Astrocyte of the cerebellum (primary cell): Measurements from ENCODE around the gene EPHA7.

Experiments used
- DNase-seq: peaks from one replicate; pipeline ENCODE4 v3.0.0-alpha.2; 2011; ENCODE audit warnings: low read depth
- H3K4me3 ChIP-seq: 2 replicates; pipeline ENCODE4 v1.5.1; 2011; ENCODE audit warnings: mild to moderate bottlenecking, low read depth, low read length, moderate library complexity
- in situ Hi-C: cut with HindIII; loops from 2 replicates; pipeline ENCODE4 v1.10.0; 2017; ENCODE audit warnings: low sequenced_read_pairs
- TF ChIP-seq, protein P1 (sequence below): IDR thresholded peaks from 2 replicates; pipeline ENCODE4 v1.5.1; 2012; ENCODE audit warnings: low read length, low read depth, moderate library complexity, mild to moderate bottlenecking; ENCODE audit errors: missing control alignments

The EPHA7 gene

DNA sequence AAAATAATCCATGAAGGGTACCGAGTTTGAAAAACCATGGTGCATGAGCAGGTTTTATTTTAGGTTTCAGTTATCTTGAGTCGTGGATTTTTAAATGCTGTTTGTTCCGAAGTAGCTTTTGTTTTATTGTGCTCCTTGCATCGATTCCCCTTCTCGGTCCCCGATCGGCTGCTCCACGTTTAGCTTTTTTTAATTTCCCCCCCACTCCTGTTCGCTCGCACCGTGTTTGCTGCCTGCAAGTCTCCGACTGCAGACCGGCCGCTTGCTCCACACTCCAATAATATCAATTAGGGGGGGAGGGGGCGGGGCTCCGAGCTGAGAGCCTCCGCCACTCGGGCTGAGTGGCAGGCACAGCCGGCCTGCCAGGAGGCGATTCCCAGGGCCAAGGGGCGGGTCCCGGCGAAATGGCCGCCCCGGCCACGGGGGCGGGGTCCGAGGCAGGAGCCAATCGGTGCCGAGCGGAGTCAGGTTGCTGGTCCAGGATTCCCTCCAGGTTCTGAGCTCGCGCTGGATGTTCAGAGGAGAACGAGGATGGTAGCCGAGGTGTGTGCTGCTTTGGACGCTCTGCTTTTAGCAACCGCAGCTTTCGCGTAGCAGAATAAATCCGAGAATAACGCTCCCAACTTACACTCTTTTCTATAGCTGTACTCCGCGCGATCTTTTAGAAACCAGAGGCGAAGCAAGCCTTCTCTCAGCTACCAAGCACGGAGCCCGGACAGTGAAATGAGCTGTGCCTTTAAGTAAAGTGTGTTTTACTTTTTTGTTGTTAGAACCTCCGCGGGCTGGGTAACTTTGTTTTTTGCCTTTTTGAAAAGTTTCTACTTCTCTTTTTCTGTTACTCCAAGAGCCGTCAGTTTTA, at the start of gene EPHA7:
TSS of gene EPHA7 (minus strand) at position 256 of the 859 bp plus-strand sequence. CDS start at position 38, 218 bp downstream.
- DNase-seq, result peak; percentile 93
- TF ChIP-seq, protein P1, sequence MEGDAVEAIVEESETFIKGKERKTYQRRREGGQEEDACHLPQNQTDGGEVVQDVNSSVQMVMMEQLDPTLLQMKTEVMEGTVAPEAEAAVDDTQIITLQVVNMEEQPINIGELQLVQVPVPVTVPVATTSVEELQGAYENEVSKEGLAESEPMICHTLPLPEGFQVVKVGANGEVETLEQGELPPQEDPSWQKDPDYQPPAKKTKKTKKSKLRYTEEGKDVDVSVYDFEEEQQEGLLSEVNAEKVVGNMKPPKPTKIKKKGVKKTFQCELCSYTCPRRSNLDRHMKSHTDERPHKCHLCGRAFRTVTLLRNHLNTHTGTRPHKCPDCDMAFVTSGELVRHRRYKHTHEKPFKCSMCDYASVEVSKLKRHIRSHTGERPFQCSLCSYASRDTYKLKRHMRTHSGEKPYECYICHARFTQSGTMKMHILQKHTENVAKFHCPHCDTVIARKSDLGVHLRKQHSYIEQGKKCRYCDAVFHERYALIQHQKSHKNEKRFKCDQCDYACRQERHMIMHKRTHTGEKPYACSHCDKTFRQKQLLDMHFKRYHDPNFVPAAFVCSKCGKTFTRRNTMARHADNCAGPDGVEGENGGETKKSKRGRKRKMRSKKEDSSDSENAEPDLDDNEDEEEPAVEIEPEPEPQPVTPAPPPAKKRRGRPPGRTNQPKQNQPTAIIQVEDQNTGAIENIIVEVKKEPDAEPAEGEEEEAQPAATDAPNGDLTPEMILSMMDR, result no peak
- H3K4me3 ChIP-seq, result peak within 1 kb of the TSS; percentile 60
- in situ Hi-C loops, result no loop called here

DNA sequence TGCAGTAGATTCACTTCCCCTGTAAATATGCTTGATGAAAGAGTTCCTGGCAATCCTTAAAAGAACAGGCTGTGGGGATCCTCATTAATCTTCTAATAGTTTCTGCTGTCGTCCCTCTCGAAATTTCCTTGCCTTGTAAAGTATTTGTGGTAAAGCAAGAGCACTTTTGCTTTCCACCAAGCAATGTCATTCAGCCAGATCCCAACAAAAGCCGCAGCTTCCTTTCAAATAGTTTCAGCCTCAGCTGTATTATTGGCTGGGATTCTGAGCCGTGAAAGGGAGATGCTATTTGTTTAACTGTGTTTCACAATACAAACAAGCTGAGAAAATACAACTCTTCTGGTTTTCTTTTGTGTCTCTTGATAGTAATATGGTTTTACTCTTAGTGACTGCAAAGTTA, 48.9 kb upstream of the EPHA7 start:
- H3K4me3 ChIP-seq, result no peak overlapping the region
- TF ChIP-seq, protein P1, result no peak
- in situ Hi-C loops, result no loop called here
- DNase-seq, result peak; percentile 95

- TF ChIP-seq, protein P1, result no peak
- no peak for DNase-seq
- H3K4me3 ChIP-seq, result no peak overlapping the region
- in situ Hi-C loops, result no loop called here
Measured at GRCh38 chr6:93454533-93454932, 35.2 kb upstream of the EPHA7 start.

- in situ Hi-C loops, result no loop called here
- TF ChIP-seq, protein P1, result no peak
- H3K4me3 ChIP-seq, result no peak overlapping the region
- peak; percentile 12 for DNase-seq
Measured at GRCh38 chr6:93453956-93454355, 34.6 kb upstream of the EPHA7 start.

- DNase-seq, result no peak
- TF ChIP-seq, protein P1, result peak; percentile 19
- H3K4me3 ChIP-seq, result no peak overlapping the region
- in situ Hi-C loops, result no loop called here
Measured at GRCh38 chr6:93447874-93448273, 28.5 kb upstream of the EPHA7 start.

GRCh38 chr6:93437491-93437890, 18.1 kb upstream of the EPHA7 start:
- no peak overlapping the region for H3K4me3 ChIP-seq
- DNase-seq, result no peak
- in situ Hi-C loops, result no loop called here
- TF ChIP-seq, protein P1, result no peak
